Nucleus accumbens (tissue), 56 donors: Measurements from ENCODE around the gene TNIK.

Experiments
- DNase-seq, 56 donors: peaks; one replicate each; lab custom pipeline; 2025; lab: John Stamatoyannopoulos, UW

Gene TNIK

DNA sequence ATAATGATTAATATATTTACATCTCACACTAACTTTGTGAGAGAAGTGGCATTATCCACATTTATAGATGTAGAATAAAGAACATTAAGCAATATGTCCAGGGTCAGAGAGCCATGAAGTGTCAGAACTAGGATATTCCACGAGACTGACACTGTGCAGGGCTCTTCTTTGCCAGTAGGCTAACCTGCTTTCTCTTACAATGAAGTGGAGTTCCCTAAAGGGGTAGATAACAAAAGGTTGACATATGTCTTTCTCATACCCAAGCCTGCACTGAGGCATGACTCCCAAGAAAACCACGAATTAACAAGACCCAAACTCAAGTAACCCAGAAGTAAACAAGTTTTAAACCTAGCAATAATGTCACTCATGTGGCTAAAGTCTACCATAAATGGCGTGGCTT, 242.1 kb downstream of the TNIK start:
- no peak for DNase-seq

DNA sequence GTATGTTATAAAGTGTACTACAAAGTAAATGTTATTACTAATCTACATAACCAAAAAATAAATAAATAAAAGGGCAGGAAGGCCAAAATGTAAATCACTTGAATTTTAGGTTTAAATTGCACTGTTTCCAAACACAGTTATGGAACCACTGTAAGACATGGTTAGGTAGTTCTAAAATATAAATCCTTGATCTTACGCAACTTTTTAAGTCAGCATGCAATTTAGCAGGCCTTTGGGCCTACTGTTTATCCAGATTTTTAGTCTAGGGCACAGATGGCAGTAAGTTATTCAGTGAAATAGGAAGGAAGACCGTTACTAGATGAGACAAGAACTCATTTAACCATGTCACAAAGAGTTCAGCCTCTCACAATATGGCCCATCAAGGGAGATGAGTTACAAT, 246.3 kb downstream of the TNIK start:
- DNase-seq: no peak

DNA sequence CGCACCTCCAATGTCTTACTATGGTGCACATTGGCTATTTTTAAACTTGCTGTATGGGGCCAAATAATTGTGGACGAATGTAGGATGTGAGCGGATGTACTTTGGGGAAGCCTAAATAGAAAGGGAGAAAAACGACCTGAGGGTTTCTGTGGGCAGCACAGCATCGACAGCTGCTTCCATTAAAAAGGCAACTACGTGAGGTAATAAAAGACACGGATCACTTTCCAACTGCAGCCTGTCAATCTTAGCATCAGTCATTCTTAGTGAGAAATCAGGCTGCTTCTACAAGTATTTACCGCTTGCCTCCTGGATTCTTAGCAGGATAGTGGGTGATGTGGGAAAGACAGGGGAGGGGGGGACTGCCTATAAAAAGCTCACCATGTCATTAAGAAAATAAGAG, 247.0 kb downstream of the TNIK start:
- no peak for DNase-seq

DNA sequence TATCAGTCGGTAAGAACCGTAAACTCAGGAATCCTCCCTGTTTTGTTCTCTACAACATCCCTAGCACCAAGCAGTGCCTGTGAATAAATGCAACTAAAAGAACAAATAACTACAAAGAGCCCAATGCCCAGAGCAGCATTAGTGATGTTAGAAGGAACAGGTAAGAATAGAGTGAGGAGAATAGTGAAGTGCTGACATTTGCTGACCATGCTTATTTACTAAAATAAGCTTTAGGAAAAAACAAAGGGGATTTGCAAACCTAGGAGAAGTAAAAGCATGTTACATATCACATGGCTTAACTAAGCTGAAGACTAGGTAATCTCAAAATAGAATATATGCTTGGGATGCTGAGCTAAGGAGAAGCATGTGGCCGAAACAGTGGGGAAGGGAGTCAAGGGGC, 247.6 kb downstream of the TNIK start:
- no peak for DNase-seq

DNA sequence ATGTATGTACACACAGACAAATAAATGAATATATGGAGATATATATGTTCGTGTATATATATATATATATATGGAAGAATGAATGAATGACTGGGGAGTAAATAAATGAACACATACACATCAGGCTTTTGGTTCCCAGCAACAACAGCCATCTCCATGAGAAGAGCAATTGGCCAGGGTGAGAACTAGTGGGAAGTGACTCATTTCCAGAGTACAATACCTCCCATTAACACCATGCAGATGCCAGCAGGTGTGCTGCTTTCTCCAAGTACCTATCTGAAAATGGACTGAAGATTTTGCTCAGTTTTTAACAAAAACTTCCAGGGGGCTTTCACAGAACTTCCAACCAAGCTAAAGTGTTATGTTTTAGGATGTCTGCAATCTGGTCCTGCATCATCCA, 253.9 kb downstream of the TNIK start:
- DNase-seq: no peak

DNA sequence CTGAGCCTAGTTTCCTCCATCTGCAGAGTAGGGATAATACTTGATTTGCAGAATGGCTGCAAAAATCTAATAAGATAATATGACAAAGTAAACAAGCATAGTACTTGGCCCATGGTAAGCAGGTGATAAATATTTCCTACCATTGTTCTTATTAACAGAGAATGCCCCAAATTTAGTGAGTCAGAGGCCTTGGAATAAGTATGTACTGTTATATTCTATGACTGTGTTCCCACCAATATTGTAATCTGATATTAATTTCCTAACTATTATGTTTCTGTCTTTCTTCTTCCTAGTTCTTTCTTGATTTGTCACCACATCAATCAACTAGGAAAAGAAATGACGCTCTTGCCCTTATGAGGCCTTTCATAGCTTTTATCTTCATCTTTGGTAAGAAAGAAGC, 255.3 kb downstream of the TNIK start:
- DNase-seq: no peak

DNA sequence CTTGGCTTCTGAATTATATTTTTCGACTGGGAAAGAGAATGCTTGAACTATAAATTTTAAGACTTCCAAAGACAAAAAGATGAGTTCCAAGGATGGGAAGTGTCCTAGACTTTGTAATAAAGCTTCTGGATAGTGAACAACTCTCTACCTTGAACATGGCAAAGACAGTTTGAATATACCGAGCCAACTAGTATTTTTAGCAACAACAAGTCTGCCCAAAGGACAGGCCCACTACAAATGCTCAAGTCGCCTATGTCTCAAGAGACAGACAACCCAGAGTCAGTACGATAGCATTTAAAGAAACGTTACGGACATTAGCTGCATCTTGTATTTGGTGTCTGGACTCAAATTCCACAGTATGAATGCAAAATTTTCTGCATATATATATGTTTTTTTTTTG, 258.4 kb downstream of the TNIK start:
- no peak for DNase-seq

DNA sequence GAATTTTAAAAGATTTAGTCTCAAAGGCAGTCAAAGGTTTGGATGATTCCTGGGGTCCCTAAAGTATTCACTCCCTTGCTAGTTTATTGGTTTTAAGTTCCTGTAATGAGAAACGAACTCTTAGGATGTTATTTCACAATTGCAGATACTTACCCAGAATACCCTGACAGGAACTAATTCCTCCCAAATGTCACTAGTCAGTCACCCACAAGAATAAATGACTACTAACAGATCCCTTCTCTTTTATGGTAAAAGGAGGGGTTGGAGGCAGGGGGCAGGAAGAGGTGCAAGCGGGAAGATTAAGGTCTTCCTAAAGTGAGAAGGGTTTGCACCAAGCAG, 259.5 kb downstream of the TNIK start:
- no peak for DNase-seq

DNA sequence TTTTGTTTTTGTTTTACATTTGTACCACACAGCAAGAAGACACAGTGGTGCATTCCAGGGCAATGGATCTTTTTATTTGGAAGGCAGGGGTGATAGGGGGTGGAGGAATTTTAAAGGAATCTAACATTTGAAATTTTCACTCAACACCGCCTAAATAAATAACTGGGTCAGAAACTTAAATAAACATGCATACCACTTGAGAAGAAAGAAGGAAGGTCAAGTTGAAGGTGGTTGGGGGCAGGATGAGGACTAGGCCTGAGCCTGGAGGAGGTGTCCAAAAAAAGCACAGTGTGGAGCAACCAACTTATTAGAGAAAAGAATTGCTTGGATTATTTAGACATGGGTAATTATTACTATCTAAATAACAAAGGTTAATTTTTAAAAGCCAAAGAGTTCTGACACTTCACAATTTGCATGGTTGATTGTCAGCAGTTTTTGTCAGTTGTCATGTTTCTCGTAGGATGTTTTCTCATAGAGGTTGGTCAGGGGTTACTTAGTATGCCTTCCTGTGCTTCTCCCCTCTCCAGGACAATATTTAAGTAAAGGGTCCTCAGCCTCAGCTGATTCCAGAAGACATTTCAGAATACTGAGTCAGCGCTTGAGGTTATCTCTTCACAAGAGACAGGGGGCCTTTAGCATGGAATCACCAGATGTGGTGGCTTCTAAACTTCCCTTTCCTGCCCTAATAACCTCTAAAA, 260.0 kb downstream of the TNIK start:
- DNase-seq: no peak

DNA sequence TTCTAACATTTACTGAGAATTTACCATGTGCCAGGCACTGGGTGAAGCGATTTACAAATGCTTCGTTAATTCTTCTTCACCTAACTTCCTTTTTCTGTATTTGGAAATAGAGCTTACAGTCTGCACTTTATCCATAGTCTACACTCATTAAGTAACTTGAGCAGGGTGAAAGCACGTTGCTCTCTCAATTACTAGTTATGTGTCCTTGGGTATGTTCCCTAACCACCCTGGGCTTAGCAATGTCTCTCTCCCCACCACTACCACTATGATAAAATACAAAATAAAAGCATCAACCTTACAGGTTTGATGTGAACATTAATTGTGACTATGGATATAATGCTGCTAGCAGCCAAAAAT, 260.8 kb downstream of the TNIK start:
- no peak for DNase-seq

DNA sequence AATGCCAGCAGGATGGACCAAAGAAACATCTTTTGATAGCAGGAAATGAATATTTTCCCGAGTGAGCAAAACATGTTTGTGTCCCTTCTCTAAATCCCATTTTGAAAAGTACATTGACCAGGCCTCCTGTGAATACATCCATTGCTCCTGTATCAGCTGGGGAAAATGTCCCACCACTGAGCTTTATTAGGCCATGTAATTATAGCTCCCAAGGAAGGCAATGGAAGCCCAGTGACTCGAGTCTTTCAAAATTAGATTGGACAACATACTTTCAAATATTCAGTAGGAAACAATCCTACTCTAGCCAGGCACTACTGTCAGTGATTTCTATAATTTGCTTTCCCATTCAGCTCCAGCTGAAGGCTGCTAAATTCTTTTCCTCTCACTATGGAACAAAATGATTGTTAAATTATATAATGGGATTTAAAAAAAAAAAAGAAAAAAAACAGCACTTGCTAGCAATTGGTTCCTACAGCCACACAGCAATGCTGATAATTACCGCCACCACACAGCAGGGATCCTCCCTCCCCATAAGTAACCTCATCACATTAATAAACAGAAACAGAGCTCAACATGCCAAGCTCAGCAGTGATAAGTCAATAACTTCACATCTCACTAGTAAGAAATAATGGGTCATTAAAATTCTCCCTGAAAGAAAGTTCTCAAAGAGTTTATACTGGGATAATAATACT, 261.3 kb downstream of the TNIK start:
- no peak for DNase-seq

DNA sequence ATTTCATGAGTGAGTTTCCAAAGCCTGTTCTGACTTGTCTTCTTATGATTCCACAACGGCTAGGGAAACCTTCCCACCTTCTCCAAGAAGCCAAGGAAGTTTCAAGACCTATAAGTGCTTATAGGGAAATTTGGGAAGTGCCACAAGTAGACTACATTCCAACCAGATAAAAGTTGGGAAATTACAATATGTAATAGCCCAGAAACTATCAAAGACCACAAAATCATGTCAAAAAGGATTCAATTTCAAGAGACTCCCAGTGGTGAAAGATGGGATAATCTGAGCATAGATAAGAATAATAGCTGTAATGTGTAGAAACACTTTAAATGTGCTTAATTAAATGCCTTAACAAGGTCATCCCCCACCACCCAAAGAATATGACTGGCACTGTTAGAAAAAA, 264.5 kb downstream of the TNIK start:
- no peak for DNase-seq

DNA sequence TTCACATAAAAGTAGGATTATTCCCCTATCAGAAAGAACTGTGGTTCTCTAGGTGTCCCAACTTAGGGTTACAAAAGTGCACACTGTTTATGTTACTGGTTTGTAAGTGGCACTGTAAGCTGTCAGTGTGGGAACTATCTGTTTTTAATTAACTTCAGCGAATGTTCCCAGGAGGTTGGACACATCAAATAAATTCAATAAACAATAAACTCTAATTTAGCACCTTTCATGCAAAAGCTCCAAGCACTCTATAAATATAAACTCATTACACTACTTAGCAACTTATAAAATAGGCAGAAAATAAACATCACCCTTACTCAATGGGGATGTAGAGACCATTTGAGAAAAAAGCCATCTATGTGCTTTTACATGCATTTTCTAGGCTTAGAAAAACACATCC, 265.2 kb downstream of the TNIK start:
- DNase-seq: no peak

DNA sequence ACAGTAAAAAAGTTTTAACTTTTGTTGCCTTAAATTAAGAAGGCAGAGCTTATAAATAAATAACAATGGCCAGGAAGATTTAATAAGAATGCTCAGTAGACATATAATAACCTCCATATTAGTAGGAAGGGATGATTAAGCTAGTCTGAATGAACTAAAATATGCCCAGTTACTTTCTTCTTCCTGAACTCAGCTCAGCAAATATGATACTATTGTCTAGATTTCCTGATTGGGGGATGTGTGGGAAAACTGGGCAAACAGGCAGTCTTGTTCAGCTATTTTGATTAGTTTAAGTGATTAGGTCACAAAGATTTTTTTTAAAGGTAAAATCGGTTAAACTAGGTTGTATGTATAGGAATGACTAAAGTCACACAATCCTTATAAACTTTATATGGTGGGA, 266.5 kb downstream of the TNIK start:
- DNase-seq: no peak

DNA sequence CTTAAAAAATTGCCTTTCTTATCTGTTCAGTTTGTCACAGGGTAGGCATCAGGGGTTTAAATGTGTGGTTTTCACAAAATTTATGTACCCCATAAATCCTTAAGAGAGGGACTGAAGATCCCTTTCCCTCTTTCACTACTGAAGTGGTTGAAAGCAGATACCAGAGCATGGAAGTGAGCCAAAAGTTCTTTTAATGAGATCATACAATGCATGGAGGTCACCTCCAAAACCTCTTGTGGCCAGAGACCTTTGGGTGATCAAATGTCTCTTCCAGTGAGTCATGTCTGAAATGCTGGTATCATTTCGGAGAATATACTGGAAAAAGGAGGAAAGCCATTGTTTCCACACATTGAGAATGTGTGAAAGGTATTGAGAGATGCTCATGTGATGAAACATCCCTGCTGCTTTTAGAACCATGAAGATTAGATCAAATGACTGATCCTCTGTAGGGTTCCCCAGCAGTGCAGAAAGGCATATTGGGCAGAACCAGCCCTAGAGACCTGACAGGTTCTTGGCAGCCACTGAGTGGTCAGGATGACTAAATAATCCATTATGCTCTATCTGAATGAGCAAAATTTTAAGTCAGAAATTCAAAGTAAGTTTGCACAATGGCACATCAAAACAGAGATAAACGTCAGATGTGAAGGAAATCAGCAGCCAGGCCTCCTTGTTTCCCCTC, 267.9 kb downstream of the TNIK start:
- no peak for DNase-seq

DNA sequence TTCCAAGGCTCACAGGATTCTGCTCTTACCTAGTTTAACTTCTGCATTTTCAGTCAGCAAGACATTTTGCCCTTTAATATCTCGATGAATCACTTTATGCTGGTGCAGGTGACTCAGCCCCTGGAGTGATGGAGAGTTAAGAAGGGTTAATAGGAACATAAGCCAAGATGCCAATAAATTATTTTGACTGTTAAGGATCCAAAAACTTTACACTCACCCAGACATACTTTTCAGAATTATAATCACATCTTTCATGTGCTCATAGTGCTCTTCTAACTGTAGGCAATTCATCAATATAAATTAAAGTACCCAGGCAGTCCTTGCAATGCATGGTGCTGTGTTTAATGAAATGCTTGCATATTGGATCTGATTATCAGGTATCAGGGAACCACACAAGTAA, 269.5 kb downstream of the TNIK start:
- no peak for DNase-seq

DNA sequence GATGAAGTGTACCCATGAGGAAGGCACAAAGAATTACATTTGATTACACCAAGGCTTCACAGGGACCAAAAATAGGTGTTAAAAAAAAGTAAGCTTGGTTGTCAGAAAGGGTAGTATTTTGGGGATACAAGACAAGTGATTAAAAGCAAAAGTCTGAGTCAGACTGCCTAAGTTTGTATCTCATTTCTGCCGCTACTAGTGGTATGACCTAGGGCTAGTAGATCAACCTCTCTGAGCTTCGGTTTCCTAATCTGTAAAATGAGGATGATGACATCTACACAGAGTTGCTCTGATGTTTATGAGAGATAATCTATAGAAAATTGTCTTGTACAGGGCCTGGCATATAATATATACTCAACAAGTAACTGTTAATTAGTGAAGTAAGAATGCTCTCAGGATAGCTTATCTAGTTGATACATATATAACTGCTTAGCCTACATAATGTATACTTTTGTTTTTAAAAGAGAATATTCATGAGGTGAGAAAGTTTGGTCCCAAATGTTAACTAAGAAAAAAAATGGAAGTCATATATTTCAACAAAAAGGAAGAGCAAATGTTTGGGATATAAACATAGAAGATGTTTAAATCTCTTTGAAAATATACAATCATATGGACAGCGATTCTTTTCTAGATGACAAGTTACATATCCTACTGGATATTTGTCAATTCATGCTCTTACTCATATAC, 270.7 kb downstream of the TNIK start:
- no peak for DNase-seq

DNA sequence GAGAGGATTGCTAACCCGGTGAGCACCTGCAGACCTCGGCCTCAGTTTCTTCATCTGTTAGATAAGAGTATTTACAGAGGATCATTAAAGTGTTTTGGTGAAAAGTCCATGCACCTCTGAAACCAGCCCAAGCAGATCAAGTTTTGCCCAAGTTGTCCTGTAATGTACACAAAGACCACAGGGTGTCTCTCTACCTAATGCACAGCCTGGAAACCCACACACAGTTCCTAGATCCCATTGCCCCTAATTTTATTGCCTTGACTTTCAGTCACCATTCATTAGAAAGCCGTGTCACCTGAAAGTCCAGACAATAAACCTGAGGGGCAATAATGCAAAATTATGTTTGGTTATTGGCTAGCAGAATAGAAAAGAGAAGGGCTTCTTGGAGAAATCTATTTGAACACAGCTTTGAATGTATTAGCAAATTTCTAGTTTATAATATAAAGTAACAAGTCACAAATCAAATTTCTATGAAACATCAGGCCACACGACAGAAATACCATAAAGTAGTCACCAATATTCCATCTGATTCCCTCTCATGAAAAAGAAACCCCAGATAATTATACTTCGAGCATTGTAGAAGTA, 272.4 kb downstream of the TNIK start:
- peak in 9 of 56 donors; percentile 8 to 32 (median 12) for DNase-seq

DNA sequence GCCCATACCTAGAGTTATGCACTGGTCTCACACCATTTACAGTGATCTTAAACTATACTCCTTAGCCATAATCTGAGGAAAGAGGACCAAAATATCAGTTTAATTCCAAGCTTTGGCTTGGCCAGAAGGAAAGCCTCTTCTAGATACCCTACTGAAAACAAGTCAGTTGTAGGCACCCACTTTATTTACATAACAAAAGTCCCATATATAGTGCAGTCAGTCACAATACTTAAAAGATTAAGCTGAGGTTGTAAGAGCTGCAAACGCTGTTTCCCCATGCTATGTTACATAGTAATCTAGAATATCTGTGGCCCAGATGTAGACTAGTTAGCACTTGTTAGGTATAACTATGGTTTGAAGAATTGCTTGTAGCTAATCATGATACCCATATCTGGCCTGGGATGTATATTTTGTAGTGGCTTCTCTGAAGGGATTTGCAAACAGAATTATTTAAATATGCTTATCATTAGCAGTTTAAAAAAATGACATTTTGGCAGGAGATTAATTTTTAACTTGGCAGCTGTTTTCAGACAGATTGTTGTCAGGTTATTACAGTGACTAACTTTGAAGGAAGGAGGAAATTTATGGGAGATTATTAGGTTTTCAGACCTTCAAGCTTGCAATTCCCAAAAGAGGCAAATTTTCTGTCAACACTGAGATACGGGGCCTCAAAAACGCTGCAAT, 273.2 kb downstream of the TNIK start:
- no peak for DNase-seq

DNA sequence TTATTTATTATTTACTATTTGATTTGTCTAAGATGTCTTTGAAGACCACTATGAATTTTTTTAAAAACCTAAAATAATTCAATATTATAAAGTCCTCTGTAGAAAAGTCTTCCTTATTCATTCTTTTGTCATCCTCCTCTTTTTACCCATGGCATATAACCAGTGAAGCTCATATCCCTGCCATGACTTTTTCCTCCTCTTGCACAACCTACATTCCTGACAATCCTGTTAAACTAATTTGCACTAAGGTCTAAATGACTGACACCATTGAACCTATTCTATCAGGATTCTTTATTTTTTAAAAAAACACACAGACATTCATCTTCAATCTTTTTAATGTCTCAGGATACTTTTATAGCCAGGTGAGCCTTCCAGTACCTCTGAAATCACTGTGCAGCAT, 273.8 kb downstream of the TNIK start:
- no peak for DNase-seq

DNA sequence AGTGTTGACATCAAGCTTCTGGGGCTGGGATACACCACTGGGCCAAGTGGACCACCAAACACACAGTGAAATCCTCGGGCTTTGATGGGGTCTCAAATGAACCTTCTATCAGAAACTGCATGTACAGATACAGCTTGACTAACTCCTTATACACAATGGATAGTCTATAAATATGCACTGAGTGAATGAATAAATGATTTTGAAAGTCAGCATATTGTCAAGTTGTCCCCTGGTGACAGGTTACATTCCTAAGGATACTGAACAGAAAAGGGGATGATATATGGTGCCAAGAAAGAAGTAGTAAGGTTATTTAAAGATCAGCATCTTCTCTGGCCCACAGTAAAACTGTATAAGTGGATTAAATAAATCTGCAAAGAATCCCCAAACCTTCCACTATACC, 274.2 kb downstream of the TNIK start:
- DNase-seq: no peak
